Measurements from ENCODE around the gene APBA3. TPM values are rescaled to one million over a fixed set of nuclear protein-coding genes. Genes with fewer than 3 reads are reported as not detected.
A peak's percentile ranks its signal among the peaks of the same experiment; 100 is the strongest.

APBA3 gene
- total and polyA plus RNA-seq, 12 donors, result 7.4 to 22.6 (median 11.5) TPM

GRCh38 chr19:3712663-3713611 lies 48.6 kb downstream of the APBA3 start:
- DNase-seq, result no peak
- Histone ChIP-seq H3K4me1 (peaks cover 0 to 13% (median 6%) of the 10 kb centered on the region in 9 donors), H3K36me3 (no peaks in the 10 kb centered on the region), H3K4me3 (no peak overlapping the region), H3K27me3 (peaks cover 0 to 8% (median 3%) of the 10 kb centered on the region in 7 donors), H3K27ac (no peak overlapping the region), H3K9me3 (no peaks in the 10 kb centered on the region)
- intact Hi-C loops (cut with DNase I), result no loop called here
- no peak for TF ChIP-seq CTCF (IDR thresholded peaks at IDR 0.05)
- 41 to 46% methylated on average over 23 of the region's 23 CpGs for WGBS, 2 donors
- ATAC-seq, result peak; percentile 50 to 81 (median 70)

- no peaks in the 10 kb centered on the region for H3K9me3 ChIP-seq
These were observed 51.2 kb downstream of the APBA3 start for GRCh38 chr19:3710265-3710812.

GRCh38 chr19:3708207-3708931 lies 53.1 kb downstream of the APBA3 start, which contains the start of gene TJP3:
Gene TJP3, plus strand, starts transcription at chr19:3708384. Its CDS starts 20,049 bp downstream, at chr19:3728433.
- 27 to 29% methylated on average over 24 of the region's 24 CpGs for WGBS, 2 donors
- Histone ChIP-seq H3K36me3 (no peaks in the 10 kb centered on the region), H3K4me1 (peaks cover 0 to 13% (median 6%) of the 10 kb centered on the region in 9 donors), H3K4me3 (no peak within 1 kb of the TSS), H3K27ac (no peak within 1 kb of the TSS), H3K27me3 (peaks cover 0 to 17% (median 14%) of the 10 kb centered on the region in 7 donors), H3K9me3 (no peaks in the 10 kb centered on the region)
- no peak for TF ChIP-seq CTCF (IDR thresholded peaks at IDR 0.05)
- DNase-seq (peak in 1 of 2 donors; percentile 45), ATAC-seq (peak in 4 of 8 donors; percentile 16 to 54 (median 30))
- intact Hi-C loops (cut with DNase I), result loop anchor here in 7 of 10 donors (5.0 to 10.0 kb wide), 3 partner anchors 154 to 164 kb away; partner anchors contain the start of gene MFSD12 (in 3 of the 7)

More at GRCh38 chr19:3710265-3710812, 51.2 kb downstream of the APBA3 start:
- peak; percentile 41 to 81 (median 55) for ATAC-seq
- peak; percentile 58 to 73 for DNase-seq
- 45% methylated on average over 20 of the region's 20 CpGs for WGBS, 2 donors
- peaks cover 0 to 17% (median 12%) of the 10 kb centered on the region in 7 donors for H3K27me3 ChIP-seq
- H3K4me1 ChIP-seq, result peaks cover 0 to 13% (median 6%) of the 10 kb centered on the region in 9 donors
- no peaks in the 10 kb centered on the region for H3K36me3 ChIP-seq
- no peak overlapping the region for H3K4me3 ChIP-seq
- H3K27ac ChIP-seq, result no peak overlapping the region
- intact Hi-C loops (cut with DNase I), result no loop called here
- no peak for TF ChIP-seq CTCF (IDR thresholded peaks at IDR 0.05)

GRCh38 chr19:3707868-3708206 lies 53.7 kb downstream of the APBA3 start:
- Histone ChIP-seq H3K9me3 (no peaks in the 10 kb centered on the region), H3K4me1 (peaks cover 0 to 7% (median 4%) of the 10 kb centered on the region in 9 donors), H3K27me3 (peaks cover 0 to 17% (median 14%) of the 10 kb centered on the region in 7 donors), H3K27ac (no peak overlapping the region), H3K36me3 (no peaks in the 10 kb centered on the region), H3K4me3 (no peak overlapping the region)
- WGBS, 2 donors, result 87% methylated on average over 12 of the region's 12 CpGs
- ATAC-seq (no peak), DNase-seq (no peak)
- intact Hi-C loops (cut with DNase I), result loop anchor here in 7 of 10 donors (5.0 to 10.0 kb wide), 3 partner anchors 153 to 163 kb away; partner anchors contain the start of gene MFSD12 (in 3 of the 7)
- no peak for TF ChIP-seq CTCF (IDR thresholded peaks at IDR 0.05)
